HEK293 (cell line): Measurements from ENCODE around the gene SLC2A5.

ENCODE experiments used
- CTCF ChIA-PET: fragments of 350-600 bp; formaldehyde crosslinking; extraction: SDS; loops from one replicate; lab custom pipeline; 2021; ENCODE audit warnings: antibody characterized with exemption; lab: Yijun Ruan, JAX
- POLR2A ChIA-PET: fragments of 300-600 bp; formaldehyde crosslinking; extraction: SDS; loops from one replicate; lab custom pipeline; 2020; ENCODE audit warnings: antibody characterized with exemption, inconsistent platforms; lab: Yijun Ruan, JAX
- H3K27ac ChIP-seq: fragments of 200-500 bp; sonication (Bioruptor generic); 2 replicates; pipeline ENCODE4 v1.5.1; 2014; ENCODE audit warnings: low read depth, low read length, control low read depth, inconsistent platforms; ENCODE audit errors: extremely low read depth
- H3K36me3 ChIP-seq, 2 experiments: fragments of 200-500 bp in 1 of 2; sonication (Bioruptor generic) in 1 of 2; 1 replicate in 1 of 2; 2 replicates in 1 of 2; pipeline ENCODE4 v1.5.1; 2014 to 2017; ENCODE audit warnings: inconsistent platforms in 2 of 2, low read length in 2 of 2; ENCODE audit not compliant: control insufficient read depth in 2 of 2, insufficient read depth in 1 of 2
- H3K4me1 ChIP-seq: fragments of 200-500 bp; sonication (Bioruptor generic); 2 replicates; pipeline ENCODE4 v1.5.1; 2014; ENCODE audit warnings: mild to moderate bottlenecking, low read length, inconsistent platforms; ENCODE audit not compliant: control insufficient read depth, insufficient read depth
- H3K4me3 ChIP-seq: 2 replicates; pipeline ENCODE4 v1.5.1; 2011; ENCODE audit warnings: low read depth, mild to moderate bottlenecking, control low read depth, low read length, moderate library complexity
- H3K9me3 ChIP-seq: fragments of 200-500 bp; sonication (Bioruptor generic); 2 replicates; pipeline ENCODE4 v1.5.1; 2014; ENCODE audit warnings: low read depth, low read length, inconsistent platforms; ENCODE audit not compliant: control insufficient read depth, insufficient read depth
- HOXA7 ChIP-seq: sonication (generic); formaldehyde crosslinking; IDR thresholded peaks from 2 replicates; pipeline ENCODE4 v1.8.1; 2022; ENCODE audit warnings: missing genetic modification reagents, borderline replicate concordance
- KLF17 ChIP-seq: fragments of 450-650 bp; formaldehyde crosslinking; IDR thresholded peaks from 2 replicates; pipeline ENCODE4 v1.5.1; 2016; ENCODE audit warnings: missing biosample characterization, missing genetic modification characterization
- MZF1 ChIP-seq: fragments of 450-650 bp; formaldehyde crosslinking; IDR thresholded peaks from 2 replicates; pipeline ENCODE4 v1.5.1; 2017; ENCODE audit warnings: missing biosample characterization, missing genetic modification characterization, borderline replicate concordance
- PBX3 ChIP-seq: sonication (generic); formaldehyde crosslinking; IDR thresholded peaks from 2 replicates; pipeline ENCODE4 v1.8.1; 2022; ENCODE audit warnings: mild to moderate bottlenecking, moderate library complexity, missing genetic modification reagents
- TSHZ1 ChIP-seq: fragments of 450-650 bp; formaldehyde crosslinking; IDR thresholded peaks from 2 replicates; pipeline ENCODE4 v1.5.1; 2016; ENCODE audit warnings: missing biosample characterization, missing genetic modification characterization, borderline replicate concordance
- ZNF138 ChIP-seq: fragments of 450-650 bp; formaldehyde crosslinking; IDR thresholded peaks from 2 replicates; pipeline ENCODE4 v1.5.1; 2016; ENCODE audit warnings: missing biosample characterization, missing genetic modification characterization, borderline replicate concordance
- ZNF155 ChIP-seq: fragments of 450-650 bp; formaldehyde crosslinking; IDR thresholded peaks from 2 replicates; pipeline ENCODE4 v1.5.1; 2016; ENCODE audit warnings: missing biosample characterization, missing genetic modification characterization
- ZNF221 ChIP-seq: fragments of 450-650 bp; formaldehyde crosslinking; IDR thresholded peaks from 2 replicates; pipeline ENCODE4 v1.5.1; 2017; ENCODE audit warnings: missing biosample characterization, missing genetic modification characterization, borderline replicate concordance
- ZNF274 ChIP-seq, 2 experiments: fragments of 200-500 bp in 1 of 2; fragments of 450-650 bp in 1 of 2; sonication (Bioruptor generic) in 1 of 2; formaldehyde crosslinking in 1 of 2; IDR thresholded peaks; 2 replicates each; pipeline versions ENCODE4 v1.5.1 to v1.6.1; 2014 to 2016; ENCODE audit warnings: borderline replicate concordance in 1 of 2, inconsistent platforms in 1 of 2, low read length in 1 of 2, missing biosample characterization in 1 of 2, missing genetic modification characterization in 1 of 2
- ZNF362 ChIP-seq: fragments of 450-650 bp; formaldehyde crosslinking; IDR thresholded peaks from 2 replicates; pipeline ENCODE4 v1.5.1; 2016; ENCODE audit warnings: missing biosample characterization, missing genetic modification characterization
- ZNF426 ChIP-seq: fragments of 450-650 bp; formaldehyde crosslinking; IDR thresholded peaks from 2 replicates; pipeline ENCODE4 v1.5.1; 2017; ENCODE audit warnings: missing biosample characterization, missing genetic modification characterization, mild to moderate bottlenecking, inconsistent platforms, moderate library complexity
- ZNF596 ChIP-seq: fragments of 450-650 bp; IDR thresholded peaks from 2 replicates; pipeline ENCODE4 v1.5.0; 2018; ENCODE audit warnings: missing biosample characterization, mild to moderate bottlenecking, missing genetic modification characterization, moderate library complexity
- ZNF629 ChIP-seq: fragments of 450-650 bp; formaldehyde crosslinking; IDR thresholded peaks from 2 replicates; pipeline ENCODE4 v1.5.1; 2017; ENCODE audit warnings: missing biosample characterization, missing genetic modification characterization
- TF ChIP-seq, protein P1 (sequence below): fragments of 450-650 bp; IDR thresholded peaks from 2 replicates; pipeline ENCODE4 v1.5.1; 2018; ENCODE audit warnings: missing biosample characterization, missing genetic modification characterization

SLC2A5 gene

GRCh38 chr1:9101510-9102146 is 32.2 kb upstream of the SLC2A5 start (continued):
- no peak for TF ChIP-seq TSHZ1 (tag by site-specific recombination)
- no peak for TF ChIP-seq ZNF426 (tag by site-specific recombination)
- TF ChIP-seq, protein P1, sequence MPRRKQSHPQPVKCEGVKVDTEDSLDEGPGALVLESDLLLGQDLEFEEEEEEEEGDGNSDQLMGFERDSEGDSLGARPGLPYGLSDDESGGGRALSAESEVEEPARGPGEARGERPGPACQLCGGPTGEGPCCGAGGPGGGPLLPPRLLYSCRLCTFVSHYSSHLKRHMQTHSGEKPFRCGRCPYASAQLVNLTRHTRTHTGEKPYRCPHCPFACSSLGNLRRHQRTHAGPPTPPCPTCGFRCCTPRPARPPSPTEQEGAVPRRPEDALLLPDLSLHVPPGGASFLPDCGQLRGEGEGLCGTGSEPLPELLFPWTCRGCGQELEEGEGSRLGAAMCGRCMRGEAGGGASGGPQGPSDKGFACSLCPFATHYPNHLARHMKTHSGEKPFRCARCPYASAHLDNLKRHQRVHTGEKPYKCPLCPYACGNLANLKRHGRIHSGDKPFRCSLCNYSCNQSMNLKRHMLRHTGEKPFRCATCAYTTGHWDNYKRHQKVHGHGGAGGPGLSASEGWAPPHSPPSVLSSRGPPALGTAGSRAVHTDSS (tag by site-specific recombination), result no peak

DNA sequence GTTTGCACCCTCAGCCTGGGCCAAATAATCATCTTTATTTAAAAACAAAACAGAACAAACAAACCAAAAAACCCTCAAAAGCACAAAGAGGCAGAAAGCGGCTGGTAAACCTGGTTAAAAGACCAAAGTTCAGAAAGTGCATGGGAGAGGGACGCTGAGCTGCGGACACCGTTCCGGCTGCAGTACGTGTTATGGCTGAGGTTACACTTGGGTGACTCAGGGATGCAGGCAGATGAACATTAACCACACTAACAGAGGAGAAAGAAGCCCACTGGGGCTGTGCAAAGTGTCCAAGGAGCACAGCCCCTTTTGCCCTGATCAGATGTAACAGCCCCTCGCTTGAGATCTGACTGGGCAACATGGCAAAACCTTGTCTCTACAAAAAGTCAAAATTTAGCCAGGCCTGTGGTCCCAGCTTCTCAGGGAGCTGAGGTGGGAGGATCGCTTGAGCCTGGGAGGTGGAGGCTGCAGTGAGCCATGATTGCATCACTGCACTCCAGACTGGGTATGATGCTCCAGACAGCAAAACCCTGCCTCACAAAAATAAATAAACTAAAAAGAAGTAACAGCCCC is 31.1 kb upstream of the SLC2A5 start:
- CTCF ChIA-PET, result interaction anchor here (1.4 to 3.5 kb wide), 5 partner anchors 15 to 186 kb away, joined by 5 to 33 read pairs (median 14); no protein-coding TSS in a partner anchor
- POLR2A ChIA-PET, result no interaction called here
- Histone ChIP-seq H3K4me3 (no peak overlapping the region), H3K36me3 (peaks cover 0 to 30% of the 10 kb centered on the region in 2 experiments; a peak in 2 of 3 replicates), H3K9me3 (no peaks in the 10 kb centered on the region), H3K27ac (no peak overlapping the region), H3K4me1 (no peaks in the 10 kb centered on the region)
- TF ChIP-seq KLF17 (tag by site-specific recombination) (no peak), ZNF629 (no peak), ZNF362 (tag by site-specific recombination) (no peak), ZNF274 (IDR thresholded peaks at IDR 0.05; ENCODE audit: low read length) (no peak), ZNF274 (tag by site-specific recombination; IDR thresholded peaks at IDR 0.05; ENCODE audit: borderline replicate concordance) (no peak), ZNF221 (tag by site-specific recombination) (no peak), ZNF596 (tag by site-specific recombination) (no peak), HOXA7 (CRISPR knock-in tag) (no peak), ZNF155 (tag by site-specific recombination) (no peak), ZNF138 (tag by site-specific recombination) (no peak), PBX3 (CRISPR knock-in tag) (no peak), MZF1 (no peak)
